Measurements from ENCODE around the gene GEMIN7.
A peak's percentile ranks its signal among the peaks of the same experiment; 100 is the strongest.

GEMIN7 gene

DNA sequence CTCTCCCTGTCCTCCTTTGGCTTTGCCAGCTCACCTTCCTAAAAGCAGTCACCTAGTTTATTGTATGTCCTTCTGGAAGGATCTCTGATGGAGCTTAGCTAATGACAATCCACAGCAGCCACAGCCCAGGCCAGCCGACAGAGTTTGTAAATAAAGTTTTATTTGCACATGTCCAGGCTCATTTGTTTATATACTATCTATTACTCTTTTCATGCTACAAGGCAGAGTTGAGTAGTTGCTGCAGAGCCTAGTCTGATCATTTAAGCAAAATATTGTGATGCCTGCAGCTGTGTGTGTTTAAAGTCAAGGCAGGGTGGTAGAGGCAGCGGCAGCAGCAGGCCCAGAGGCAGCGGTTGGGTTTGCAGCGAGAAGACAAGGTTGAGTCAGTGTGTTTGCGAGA is 49.1 kb downstream of the GEMIN7 start:
- Histone ChIP-seq H3K9ac (ENCODE audit: low read depth, low read length) (no peak overlapping the region), H3K9me3 (ENCODE audit: control insufficient read depth, insufficient read depth, low read length) (no peaks in the 10 kb centered on the region), H3K36me3 (ENCODE audit: control insufficient read depth, insufficient read depth, low read length) (no peaks in the 10 kb centered on the region), H3K4me3 (ENCODE audit: low read depth, low read length) (no peak overlapping the region), H3K27me3 (ENCODE audit: control insufficient read depth, insufficient read depth, low read length) (no peaks in the 10 kb centered on the region), H3K4me1 (ENCODE audit: control insufficient read depth, insufficient read depth, low read length) (peaks cover 5% of the 10 kb centered on the region)

DNA sequence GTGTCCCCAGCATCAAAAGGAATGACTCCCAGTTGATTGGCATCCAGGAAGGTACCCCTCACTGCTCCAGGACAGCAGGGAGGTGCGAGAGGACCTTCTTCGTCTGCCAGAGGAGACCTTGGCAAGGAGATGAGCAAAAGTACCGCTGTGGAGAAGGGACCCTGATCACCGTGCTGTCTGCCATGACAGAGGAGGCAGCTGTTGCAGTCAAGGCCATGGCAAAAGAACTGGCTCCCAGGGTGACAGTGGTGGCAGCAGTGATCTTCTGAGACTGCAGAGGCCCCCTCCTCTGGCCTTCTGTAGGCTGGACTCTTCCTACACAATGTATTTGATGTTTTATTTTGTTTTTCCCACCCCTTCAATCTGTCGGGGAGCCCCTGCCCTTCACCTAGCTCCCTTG is 49.7 kb downstream of the GEMIN7 start:
- peaks cover 5% of the 10 kb centered on the region for H3K4me1 ChIP-seq (ENCODE audit: control insufficient read depth, insufficient read depth, low read length)
- H3K9me3 ChIP-seq (ENCODE audit: control insufficient read depth, insufficient read depth, low read length): no peaks in the 10 kb centered on the region
- H3K9ac ChIP-seq (ENCODE audit: low read depth, low read length): no peak overlapping the region
- no peaks in the 10 kb centered on the region for H3K36me3 ChIP-seq (ENCODE audit: control insufficient read depth, insufficient read depth, low read length)
- no peak overlapping the region for H3K4me3 ChIP-seq (ENCODE audit: low read depth, low read length)
- H3K27me3 ChIP-seq (ENCODE audit: control insufficient read depth, insufficient read depth, low read length): no peaks in the 10 kb centered on the region

DNA sequence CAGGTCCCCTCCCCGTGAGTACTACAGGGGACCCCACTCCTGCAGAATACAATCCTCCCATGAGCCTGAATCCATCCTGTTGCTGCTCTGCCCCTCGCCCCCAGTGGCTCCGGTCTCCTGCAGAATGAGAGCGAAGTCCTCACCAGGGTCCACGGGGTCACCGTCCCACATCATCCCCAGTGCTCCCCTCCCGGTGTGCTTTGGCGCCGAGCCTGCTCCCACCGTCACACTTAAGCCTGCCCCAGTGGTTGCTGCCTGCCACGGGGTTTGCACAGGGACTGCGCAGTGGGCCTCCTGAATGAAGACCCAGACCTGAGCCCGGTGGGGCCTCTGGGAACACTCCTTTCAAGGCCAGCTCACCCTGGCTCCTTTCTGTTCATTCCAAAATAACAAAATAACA is 51.2 kb downstream of the GEMIN7 start:
- Histone ChIP-seq H3K4me3 (ENCODE audit: low read depth, low read length) (no peak overlapping the region), H3K27me3 (ENCODE audit: control insufficient read depth, insufficient read depth, low read length) (no peaks in the 10 kb centered on the region), H3K36me3 (ENCODE audit: control insufficient read depth, insufficient read depth, low read length) (no peaks in the 10 kb centered on the region), H3K4me1 (ENCODE audit: control insufficient read depth, insufficient read depth, low read length) (peaks cover 5% of the 10 kb centered on the region), H3K9me3 (ENCODE audit: control insufficient read depth, insufficient read depth, low read length) (no peaks in the 10 kb centered on the region), H3K9ac (ENCODE audit: low read depth, low read length) (no peak overlapping the region)

DNA sequence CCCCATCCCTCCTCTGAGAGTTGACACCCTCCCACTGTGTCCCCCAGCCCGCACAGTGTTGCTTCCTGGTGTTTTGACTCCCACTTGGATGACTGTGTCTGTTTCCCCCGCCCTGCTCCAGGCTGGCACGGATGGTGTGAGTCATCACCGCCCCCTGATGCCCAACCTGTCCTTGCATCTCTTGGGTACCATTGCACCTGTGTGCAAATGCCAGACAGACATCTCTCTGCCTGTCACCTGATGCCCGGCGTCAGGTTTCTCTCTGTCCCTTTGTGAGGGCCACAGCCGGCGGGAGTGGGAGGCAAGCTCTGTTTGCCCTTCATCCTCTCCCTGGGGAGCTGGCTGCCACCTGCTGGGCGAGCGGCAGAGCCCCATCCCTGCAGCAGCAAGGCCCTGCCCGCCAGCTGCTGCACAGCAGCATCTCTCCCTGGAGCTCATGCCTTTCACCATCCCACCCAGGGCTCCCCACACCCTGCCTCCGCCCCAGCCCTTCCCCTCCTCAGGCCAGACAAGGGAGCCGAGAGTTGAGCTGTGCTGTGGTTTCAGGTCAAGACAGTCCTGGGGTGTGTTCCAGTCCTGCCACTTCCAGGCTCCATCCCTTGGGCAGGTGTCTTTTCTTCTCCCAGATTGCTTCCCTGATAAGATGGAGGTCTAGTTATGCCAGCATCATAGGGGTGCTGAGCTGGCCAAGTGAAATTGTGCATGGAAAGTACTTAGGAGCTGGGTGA is 52.0 kb downstream of the GEMIN7 start:
- no peak overlapping the region for H3K4me3 ChIP-seq (ENCODE audit: low read depth, low read length)
- peaks cover 5% of the 10 kb centered on the region for H3K4me1 ChIP-seq (ENCODE audit: control insufficient read depth, insufficient read depth, low read length)
- no peaks in the 10 kb centered on the region for H3K36me3 ChIP-seq (ENCODE audit: control insufficient read depth, insufficient read depth, low read length)
- no peak overlapping the region for H3K9ac ChIP-seq (ENCODE audit: low read depth, low read length)
- no peaks in the 10 kb centered on the region for H3K9me3 ChIP-seq (ENCODE audit: control insufficient read depth, insufficient read depth, low read length)
- no peaks in the 10 kb centered on the region for H3K27me3 ChIP-seq (ENCODE audit: control insufficient read depth, insufficient read depth, low read length)

DNA sequence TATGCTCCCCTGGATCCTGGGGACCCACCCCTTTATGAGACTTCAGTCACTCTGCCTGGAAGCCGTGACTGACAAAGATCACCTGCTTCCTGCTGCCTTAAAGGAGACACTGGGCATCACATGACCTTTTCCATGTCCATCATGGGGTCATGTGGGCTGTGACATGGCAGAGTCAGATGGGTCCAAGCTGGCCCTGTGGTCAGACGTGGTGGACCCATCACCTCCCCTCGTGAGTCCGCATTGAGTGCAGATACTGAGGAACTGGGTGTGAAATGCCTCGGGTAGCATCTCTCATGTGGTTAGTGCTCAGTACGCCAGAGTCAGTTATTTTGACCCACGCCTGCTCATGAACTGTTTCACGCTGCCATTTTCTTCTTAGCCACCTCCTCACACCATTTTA is 54.6 kb downstream of the GEMIN7 start:
- Histone ChIP-seq H3K4me3 (ENCODE audit: low read depth, low read length) (no peak overlapping the region), H3K36me3 (ENCODE audit: control insufficient read depth, insufficient read depth, low read length) (no peaks in the 10 kb centered on the region), H3K27me3 (ENCODE audit: control insufficient read depth, insufficient read depth, low read length) (no peaks in the 10 kb centered on the region), H3K4me1 (ENCODE audit: control insufficient read depth, insufficient read depth, low read length) (peaks cover 8% of the 10 kb centered on the region), H3K9me3 (ENCODE audit: control insufficient read depth, insufficient read depth, low read length) (no peaks in the 10 kb centered on the region), H3K9ac (ENCODE audit: low read depth, low read length) (no peak overlapping the region)

DNA sequence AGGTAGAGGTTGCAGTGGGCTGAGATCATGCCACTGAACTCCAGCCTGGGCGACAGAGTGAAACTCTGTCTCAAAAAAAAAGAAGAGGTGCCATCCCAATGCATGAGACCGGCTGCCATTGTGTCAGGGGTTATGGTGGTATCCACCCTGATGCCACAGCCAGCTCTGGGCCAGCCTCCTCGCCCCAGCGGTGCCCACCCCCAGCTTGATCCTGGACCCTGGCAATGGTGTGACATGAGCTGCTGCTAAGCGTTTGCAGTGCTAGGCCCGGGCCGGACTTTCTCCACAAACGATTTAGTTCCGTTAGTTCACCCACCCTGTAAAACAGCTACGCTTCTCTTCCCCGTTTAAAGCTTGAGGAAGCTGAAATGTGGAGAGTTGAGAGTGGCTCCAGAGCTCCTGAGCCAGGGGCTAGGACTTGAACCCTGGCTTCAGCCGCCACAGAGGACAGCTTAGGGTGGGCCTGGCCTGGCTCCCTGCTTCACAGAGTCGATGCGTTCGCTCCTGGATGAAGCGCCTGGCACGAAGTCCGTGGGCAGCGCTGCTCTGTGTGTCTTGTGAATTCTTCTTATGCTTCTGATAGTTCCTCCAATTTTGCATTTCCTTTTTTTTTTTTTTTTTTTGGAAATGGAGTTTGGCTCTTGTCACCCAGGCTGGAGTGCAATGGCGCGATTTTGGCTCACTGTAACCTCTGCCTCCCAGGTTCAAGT is 56.3 kb downstream of the GEMIN7 start:
- Histone ChIP-seq H3K9ac (ENCODE audit: low read depth, low read length) (no peak overlapping the region), H3K4me3 (ENCODE audit: low read depth, low read length) (no peak overlapping the region), H3K9me3 (ENCODE audit: control insufficient read depth, insufficient read depth, low read length) (no peaks in the 10 kb centered on the region), H3K36me3 (ENCODE audit: control insufficient read depth, insufficient read depth, low read length) (peaks cover under 1% of the 10 kb centered on the region), H3K27me3 (ENCODE audit: control insufficient read depth, insufficient read depth, low read length) (no peaks in the 10 kb centered on the region), H3K4me1 (ENCODE audit: control insufficient read depth, insufficient read depth, low read length) (peaks cover 8% of the 10 kb centered on the region)

DNA sequence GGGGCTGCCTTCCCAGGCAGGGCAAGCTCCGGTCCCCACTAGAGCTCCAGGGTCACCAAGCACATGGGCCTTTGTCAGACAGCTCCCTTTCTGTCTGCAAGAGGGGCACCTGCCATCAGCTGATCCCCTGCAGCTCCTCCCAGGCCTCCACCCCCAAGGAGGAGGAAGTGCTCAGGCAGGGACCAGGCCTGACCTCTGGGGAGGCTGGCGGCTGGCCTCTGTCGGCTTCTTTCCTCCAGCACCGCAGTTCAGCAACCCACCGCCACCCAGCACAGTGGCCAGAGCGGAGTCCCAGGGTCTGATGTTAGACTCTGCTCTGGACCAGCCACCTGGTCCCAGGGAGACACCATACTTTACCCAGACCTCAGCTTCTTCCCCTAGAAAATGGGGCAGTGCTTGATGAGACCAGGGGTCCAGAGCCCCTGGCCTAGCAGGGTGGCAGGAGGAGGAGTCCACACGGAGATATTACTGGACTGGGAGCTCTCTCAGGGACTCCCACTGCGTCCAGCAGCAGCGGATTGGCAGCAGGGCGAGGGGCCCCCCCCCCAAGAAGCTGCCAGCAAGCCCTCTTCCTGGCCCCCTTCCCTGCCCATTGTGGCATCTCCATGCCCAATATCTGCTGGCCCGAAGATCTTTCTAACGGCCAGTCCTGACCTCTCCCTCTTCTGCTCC is 57.6 kb downstream of the GEMIN7 start:
- no peak overlapping the region for H3K4me3 ChIP-seq (ENCODE audit: low read depth, low read length)
- no peaks in the 10 kb centered on the region for H3K9me3 ChIP-seq (ENCODE audit: control insufficient read depth, insufficient read depth, low read length)
- peaks cover 10% of the 10 kb centered on the region for H3K36me3 ChIP-seq (ENCODE audit: control insufficient read depth, insufficient read depth, low read length)
- peak overlapping the region; percentile 65 for H3K9ac ChIP-seq (ENCODE audit: low read depth, low read length)
- H3K27me3 ChIP-seq (ENCODE audit: control insufficient read depth, insufficient read depth, low read length): no peaks in the 10 kb centered on the region
- H3K4me1 ChIP-seq (ENCODE audit: control insufficient read depth, insufficient read depth, low read length): peaks cover 3% of the 10 kb centered on the region

DNA sequence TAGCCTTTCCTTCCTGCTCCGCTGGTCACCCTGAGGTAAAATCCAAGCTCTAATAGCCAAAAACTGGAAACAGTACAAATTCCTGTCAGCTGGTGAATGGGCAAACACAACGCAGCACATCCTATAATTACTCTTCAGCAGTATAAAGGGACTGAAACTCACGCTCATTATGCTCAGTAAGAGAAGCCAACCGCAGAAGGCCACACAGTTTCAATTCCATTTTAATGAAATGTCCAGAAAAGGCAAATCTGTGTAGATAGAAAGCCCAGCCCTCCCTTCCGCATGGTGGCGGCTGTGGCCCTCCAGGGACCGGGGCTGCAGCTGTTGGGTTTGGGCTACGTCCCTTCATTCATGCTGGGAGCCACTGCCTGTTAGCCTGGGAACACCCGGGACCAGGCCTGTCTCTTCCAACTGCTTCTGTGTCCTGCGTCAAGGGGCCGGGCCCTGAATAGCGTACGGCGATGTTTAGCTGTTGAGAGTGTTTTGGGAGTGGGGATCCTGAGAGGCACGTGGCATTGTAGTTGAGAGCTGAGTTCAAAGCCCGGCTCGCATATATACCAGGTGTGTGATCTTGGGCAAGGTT is 58.2 kb downstream of the GEMIN7 start:
- H3K9me3 ChIP-seq (ENCODE audit: control insufficient read depth, insufficient read depth, low read length): no peaks in the 10 kb centered on the region
- no peaks in the 10 kb centered on the region for H3K27me3 ChIP-seq (ENCODE audit: control insufficient read depth, insufficient read depth, low read length)
- H3K4me3 ChIP-seq (ENCODE audit: low read depth, low read length): no peak overlapping the region
- peaks cover 3% of the 10 kb centered on the region for H3K4me1 ChIP-seq (ENCODE audit: control insufficient read depth, insufficient read depth, low read length)
- H3K36me3 ChIP-seq (ENCODE audit: control insufficient read depth, insufficient read depth, low read length): peaks cover 15% of the 10 kb centered on the region
- H3K9ac ChIP-seq (ENCODE audit: low read depth, low read length): no peak overlapping the region

DNA sequence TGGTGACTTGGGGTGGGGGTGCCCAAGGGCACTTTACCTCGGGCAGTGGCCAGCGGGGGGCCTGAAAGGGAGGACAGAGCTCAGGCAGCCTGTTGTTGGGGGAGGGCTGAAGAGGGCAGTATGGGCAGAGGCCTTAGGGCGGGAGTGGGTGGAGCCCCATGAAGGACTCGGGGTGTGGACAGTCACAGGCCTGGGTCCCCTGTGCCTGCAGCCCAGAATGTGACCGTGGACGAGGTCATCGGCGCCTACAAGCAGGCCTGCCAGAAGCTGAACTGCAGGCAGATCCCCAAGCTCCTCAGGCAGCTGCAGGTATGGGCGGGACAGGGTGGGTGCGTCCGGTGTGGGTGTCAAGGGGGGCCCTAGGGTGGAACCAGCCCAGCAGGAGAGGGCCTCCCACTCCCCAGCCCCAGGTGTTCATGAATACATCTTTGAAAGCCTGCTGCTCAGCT is 59.3 kb downstream of the GEMIN7 start:
- Histone ChIP-seq H3K27me3 (ENCODE audit: control insufficient read depth, insufficient read depth, low read length) (no peaks in the 10 kb centered on the region), H3K9ac (ENCODE audit: low read depth, low read length) (no peak overlapping the region), H3K4me3 (ENCODE audit: low read depth, low read length) (no peak overlapping the region), H3K9me3 (ENCODE audit: control insufficient read depth, insufficient read depth, low read length) (no peaks in the 10 kb centered on the region), H3K4me1 (ENCODE audit: control insufficient read depth, insufficient read depth, low read length) (peaks cover 3% of the 10 kb centered on the region), H3K36me3 (ENCODE audit: control insufficient read depth, insufficient read depth, low read length) (peaks cover 24% of the 10 kb centered on the region)

DNA sequence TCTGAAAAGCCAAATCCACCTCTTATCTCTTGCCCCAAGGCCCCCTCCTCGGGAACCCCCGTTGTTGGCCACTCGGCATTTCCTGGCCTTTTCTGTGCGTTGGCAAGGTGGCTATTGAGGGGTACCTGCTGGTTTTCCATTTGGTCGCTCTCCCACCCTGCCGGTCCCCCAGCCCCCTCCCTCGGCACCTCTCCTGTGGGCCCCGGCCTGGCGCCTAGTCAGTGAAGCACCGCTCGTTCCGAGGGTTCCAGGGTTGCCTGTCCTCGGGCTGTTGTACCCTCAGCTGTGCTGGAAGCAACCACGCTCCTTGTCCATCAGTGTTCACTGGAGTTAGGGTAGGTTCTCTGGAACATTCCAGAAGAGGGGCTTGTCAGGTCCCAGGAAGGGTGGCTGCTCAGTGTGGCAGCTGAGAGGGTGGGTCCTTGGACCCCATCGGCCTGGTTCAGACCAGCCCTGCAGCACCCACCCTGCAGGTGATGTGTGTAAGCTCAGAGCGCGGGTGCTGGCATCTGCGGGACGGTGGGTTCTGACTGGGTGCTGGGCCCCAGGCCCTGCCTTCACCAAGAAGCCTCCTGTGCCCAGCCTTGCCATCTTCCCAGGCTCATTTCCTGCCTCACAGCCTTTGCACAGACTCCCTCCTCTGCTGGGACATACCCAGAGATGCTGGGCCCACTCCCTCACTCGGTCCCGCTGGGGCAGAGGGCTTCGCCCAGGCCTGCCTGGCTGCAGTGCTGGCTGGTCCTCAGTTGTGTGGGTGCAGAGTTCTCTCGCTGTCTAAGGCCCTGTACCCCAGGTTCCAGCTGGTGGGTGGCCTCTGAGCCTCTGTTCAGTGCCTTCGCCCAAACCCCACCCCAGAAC is 60.5 kb downstream of the GEMIN7 start:
- Histone ChIP-seq H3K36me3 (ENCODE audit: control insufficient read depth, insufficient read depth, low read length) (peaks cover 24% of the 10 kb centered on the region), H3K4me3 (ENCODE audit: low read depth, low read length) (no peak overlapping the region), H3K9me3 (ENCODE audit: control insufficient read depth, insufficient read depth, low read length) (no peaks in the 10 kb centered on the region), H3K27me3 (ENCODE audit: control insufficient read depth, insufficient read depth, low read length) (no peaks in the 10 kb centered on the region), H3K9ac (ENCODE audit: low read depth, low read length) (no peak overlapping the region), H3K4me1 (ENCODE audit: control insufficient read depth, insufficient read depth, low read length) (peaks cover 3% of the 10 kb centered on the region)

DNA sequence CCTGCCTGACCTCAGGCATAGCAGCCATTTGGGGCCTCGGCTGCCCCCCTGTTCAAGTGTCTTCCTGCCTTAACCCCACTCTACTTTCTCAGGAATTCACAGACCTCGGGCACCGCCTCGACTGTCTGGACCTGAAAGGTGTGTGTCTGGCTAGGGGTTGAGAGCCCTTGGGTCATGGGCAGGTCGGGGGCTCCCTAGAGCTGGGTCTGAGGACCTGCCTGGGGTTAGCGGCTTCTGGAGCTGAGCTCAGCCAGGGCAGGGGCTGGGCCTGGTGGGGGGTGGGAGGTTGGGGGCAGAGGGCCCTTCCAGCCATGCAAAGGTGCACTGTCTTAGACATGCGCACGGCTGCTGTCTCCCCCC is 61.1 kb downstream of the GEMIN7 start:
- H3K36me3 ChIP-seq (ENCODE audit: control insufficient read depth, insufficient read depth, low read length): peaks cover 24% of the 10 kb centered on the region
- H3K9me3 ChIP-seq (ENCODE audit: control insufficient read depth, insufficient read depth, low read length): no peaks in the 10 kb centered on the region
- H3K4me1 ChIP-seq (ENCODE audit: control insufficient read depth, insufficient read depth, low read length): peaks cover 3% of the 10 kb centered on the region
- no peak overlapping the region for H3K4me3 ChIP-seq (ENCODE audit: low read depth, low read length)
- H3K9ac ChIP-seq (ENCODE audit: low read depth, low read length): no peak overlapping the region
- no peaks in the 10 kb centered on the region for H3K27me3 ChIP-seq (ENCODE audit: control insufficient read depth, insufficient read depth, low read length)
